GM23248 (cell line): ENCODE measurements around the gene TECPR2. TPM values are rescaled to one million over a fixed set of nuclear protein-coding genes. Genes with fewer than 3 reads are reported as not detected.
"Not testable (repeated sequence)": the region's sequence is repeated elsewhere in the genome, so short reads cannot be mapped to it uniquely, and the experiment has no call there.

ENCODE experiments used
- DNase-seq: peaks from one replicate; pipeline ENCODE4 v3.0.0-alpha.2; 2015
- H2AFZ ChIP-seq: fragments of 200-600 bp; sonication (generic); 2 replicates; pipeline ENCODE4 v1.6.1; 2016; ENCODE audit warnings: antibody characterized with exemption
- H3F3A ChIP-seq: fragments of 200-600 bp; sonication (generic); 2 replicates; pipeline ENCODE4 v1.6.1; 2016; ENCODE audit warnings: mild to moderate bottlenecking, antibody characterized with exemption, mixed run types; ENCODE audit not compliant: insufficient read depth
- H3K27ac ChIP-seq: fragments of 200-600 bp; sonication (generic); 2 replicates; pipeline ENCODE4 v1.5.1; 2016; ENCODE audit warnings: mild to moderate bottlenecking
- H3K27me3 ChIP-seq: fragments of 200-600 bp; sonication (generic); replicated peaks from 2 replicates; pipeline ENCODE4 v1.6.1; 2016; ENCODE audit warnings: mild to moderate bottlenecking; ENCODE audit not compliant: insufficient read depth
- H3K36me3 ChIP-seq: fragments of 200-600 bp; sonication (generic); 2 replicates; pipeline ENCODE4 v1.6.1; 2016; ENCODE audit warnings: low read depth, mild to moderate bottlenecking
- H3K4me1 ChIP-seq: fragments of 200-600 bp; sonication (generic); 2 replicates; pipeline ENCODE4 v1.6.1; 2016; ENCODE audit warnings: mild to moderate bottlenecking; ENCODE audit not compliant: insufficient read depth
- H3K4me2 ChIP-seq: fragments of 200-600 bp; sonication (generic); one replicate; pipeline ENCODE4 v1.6.1; 2016; ENCODE audit warnings: mild to moderate bottlenecking; ENCODE audit not compliant: unreplicated experiment
- H3K4me3 ChIP-seq: fragments of 200-600 bp; sonication (generic); 2 replicates; pipeline ENCODE4 v1.5.1; 2016; ENCODE audit warnings: mild to moderate bottlenecking
- H3K79me2 ChIP-seq: fragments of 200-600 bp; sonication (generic); 2 replicates; pipeline ENCODE4 v1.6.1; 2016; ENCODE audit warnings: mild to moderate bottlenecking; ENCODE audit not compliant: insufficient read depth
- H3K9ac ChIP-seq: fragments of 200-600 bp; sonication (generic); 2 replicates; pipeline ENCODE4 v1.6.1; 2016; ENCODE audit warnings: mild to moderate bottlenecking
- H3K9me2 ChIP-seq: fragments of 200-600 bp; sonication (generic); 2 replicates; pipeline ENCODE4 v1.6.1; 2016; ENCODE audit warnings: mixed run types, mild to moderate bottlenecking, moderate library complexity; ENCODE audit not compliant: insufficient read depth
- H3K9me3 ChIP-seq: fragments of 200-600 bp; sonication (generic); one replicate; pipeline ENCODE4 v1.6.1; 2017; ENCODE audit warnings: low read depth
- H4K20me1 ChIP-seq: fragments of 200-600 bp; sonication (generic); 2 replicates; pipeline ENCODE4 v1.6.0; 2016; ENCODE audit not compliant: insufficient read depth
- EZH2 ChIP-seq: fragments of 200-600 bp; sonication (generic); IDR thresholded peaks from 2 replicates; pipeline ENCODE4 v1.6.1; 2018; ENCODE audit warnings: antibody characterized with exemption, mild to moderate bottlenecking; ENCODE audit not compliant: insufficient read depth, poor library complexity, severe bottlenecking
- EZH2phosphoT487 ChIP-seq: fragments of 200-600 bp; sonication (generic); IDR thresholded peaks from 2 replicates; pipeline ENCODE4 v1.6.1; 2018; ENCODE audit warnings: antibody characterized with exemption, moderate library complexity, mild to moderate bottlenecking, low read depth; ENCODE audit not compliant: insufficient read depth
- WGBS, 2 experiments: methylation state at CpG; one replicate each; pipeline ENCODE4 v1.1.6; 2015 to 2017; ENCODE audit warnings: low lambda C conversion rate in 2 of 2, low coverage in 1 of 2; ENCODE audit errors: missing lambda C conversion rate in 2 of 2; 5-methylcytosine and 5-hydroxymethylcytosine counted together
- in situ Hi-C: fragments of 300-500 bp; cut with MboI; formaldehyde crosslinking; loops from 2 replicates; pipeline ENCODE4 v1.15.0; 2020
- polyA plus RNA-seq: library from polyadenylated mRNA; unstranded; fragments of >200 nt; fragmentation: Nextera tagmentation; extraction: Ambion mirVana; gene quantifications from 2 replicates; pipeline ENCODE4 v1.2.1, GENCODE V29; 2016
- total RNA-seq: library from RNA; depleted of rRNA; stranded (reverse); fragments of >200 nt; shearing (Covaris generic); gene quantifications from 2 replicates; pipeline ENCODE4 v1.2.3, GENCODE V29; 2014

TECPR2 gene
- total and polyA plus RNA-seq, 2 experiments from 2014 or later: 11.4 to 15.8 TPM

GRCh38 chr14:102537981-102538601, 175.3 kb downstream of the TECPR2 start:
- no peak overlapping the region for H3K9ac ChIP-seq
- WGBS, 2 experiments: 48 to 53% methylated on average over 12 to 15 of the region's 15 CpGs
- no peaks in the 10 kb centered on the region for H3K36me3 ChIP-seq
- in situ Hi-C loops: no loop called here
- H3K9me2 ChIP-seq: no peaks in the 10 kb centered on the region
- H3F3A ChIP-seq: no peaks in the 10 kb centered on the region
- H3K9me3 ChIP-seq: no peaks in the 10 kb centered on the region
- H3K27me3 ChIP-seq: no peaks in the 10 kb centered on the region
- no peaks in the 10 kb centered on the region for H3K4me1 ChIP-seq
- no peak overlapping the region for H3K27ac ChIP-seq
- H3K4me2 ChIP-seq: no peak overlapping the region
- H4K20me1 ChIP-seq: no peaks in the 10 kb centered on the region
- no peak overlapping the region for H2AFZ ChIP-seq
- H3K79me2 ChIP-seq: no peaks in the 10 kb centered on the region
- no peak for DNase-seq
- no peak overlapping the region for H3K4me3 ChIP-seq
- TF ChIP-seq EZH2phosphoT487 (no peak), EZH2 (no peak)

GRCh38 chr14:102538602-102539543, 176.1 kb downstream of the TECPR2 start:
- TF ChIP-seq EZH2: no peak
- no peak for TF ChIP-seq EZH2phosphoT487
- Histone ChIP-seq H3K27ac (no peak overlapping the region), H3F3A (no peaks in the 10 kb centered on the region), H3K9me2 (no peaks in the 10 kb centered on the region), H3K36me3 (no peaks in the 10 kb centered on the region), H3K4me3 (no peak overlapping the region), H3K9me3 (no peaks in the 10 kb centered on the region), H3K79me2 (no peaks in the 10 kb centered on the region), H3K27me3 (no peaks in the 10 kb centered on the region), H2AFZ (no peak overlapping the region), H3K4me1 (no peaks in the 10 kb centered on the region), H3K9ac (no peak overlapping the region), H4K20me1 (no peaks in the 10 kb centered on the region), H3K4me2 (no peak overlapping the region)
- no peak for DNase-seq
- WGBS, 2 experiments: 69 to 72% methylated on average over 25 of the region's 25 CpGs
- in situ Hi-C loops: no loop called here

- Histone ChIP-seq H2AFZ (no peak overlapping the region), H3F3A (no peaks in the 10 kb centered on the region), H3K9ac (no peak overlapping the region), H3K36me3 (no peaks in the 10 kb centered on the region), H3K9me3 (no peaks in the 10 kb centered on the region), H3K79me2 (no peaks in the 10 kb centered on the region), H3K27me3 (peaks cover 8% of the 10 kb centered on the region), H3K27ac (no peak overlapping the region), H3K4me3 (no peak overlapping the region), H3K9me2 (no peaks in the 10 kb centered on the region), H4K20me1 (no peaks in the 10 kb centered on the region), H3K4me1 (no peaks in the 10 kb centered on the region), H3K4me2 (no peak overlapping the region)
- WGBS, 2 experiments: 59 to 61% methylated on average over 12 to 17 of the region's 17 CpGs
- TF ChIP-seq EZH2 (no peak), EZH2phosphoT487 (no peak)
- in situ Hi-C loops: no loop called here
- DNase-seq: no peak
These were observed 177.0 kb downstream of the TECPR2 start for GRCh38 chr14:102539544-102540314.

DNA sequence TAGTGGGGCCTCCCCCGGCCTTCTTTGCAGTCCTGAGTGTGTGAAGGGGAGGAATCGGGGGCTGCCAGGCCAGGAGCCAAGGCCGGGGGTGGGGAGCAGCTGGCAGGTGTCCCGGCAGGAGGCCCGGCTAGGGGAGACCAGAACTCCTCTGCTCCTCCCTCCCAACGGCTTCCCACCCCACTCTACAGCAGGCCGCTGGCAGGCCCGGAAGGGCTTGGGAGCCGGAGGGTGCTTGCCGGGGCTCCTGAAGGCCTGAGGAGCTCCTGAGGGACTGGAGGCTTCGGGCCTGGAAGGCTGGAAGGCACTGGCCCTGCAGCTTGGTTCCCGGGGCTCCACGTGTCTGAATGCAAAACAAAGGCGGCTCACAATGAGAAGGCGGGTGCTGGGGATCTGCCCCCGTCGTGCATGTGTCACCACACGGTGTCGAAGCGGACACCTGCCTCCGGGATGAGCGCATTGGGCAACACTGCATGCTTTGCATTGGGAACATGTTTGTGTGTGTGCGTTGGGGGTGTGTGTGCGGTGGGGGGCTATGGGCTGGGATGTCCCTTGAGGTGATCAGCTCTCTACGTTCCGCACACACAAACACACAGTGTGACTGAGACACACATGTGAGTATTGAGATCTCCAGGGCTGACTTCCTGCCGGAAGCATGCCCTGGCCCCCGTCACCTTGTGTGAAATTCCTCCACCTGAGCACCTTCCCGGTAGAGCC, 177.7 kb downstream of the TECPR2 start:
- H3K79me2 ChIP-seq: no peaks in the 10 kb centered on the region
- H3K9me3 ChIP-seq: no peaks in the 10 kb centered on the region
- in situ Hi-C loops: no loop called here
- no peak overlapping the region for H2AFZ ChIP-seq
- no peak overlapping the region for H3K9ac ChIP-seq
- no peak for TF ChIP-seq EZH2phosphoT487
- TF ChIP-seq EZH2: no peak
- no peaks in the 10 kb centered on the region for H4K20me1 ChIP-seq
- no peaks in the 10 kb centered on the region for H3K9me2 ChIP-seq
- no peak overlapping the region for H3K27ac ChIP-seq
- no peak for DNase-seq
- no peak overlapping the region for H3K4me3 ChIP-seq
- no peaks in the 10 kb centered on the region for H3K36me3 ChIP-seq
- H3K4me1 ChIP-seq: no peaks in the 10 kb centered on the region
- no peaks in the 10 kb centered on the region for H3F3A ChIP-seq
- no peak overlapping the region for H3K4me2 ChIP-seq
- H3K27me3 ChIP-seq: peaks cover 16% of the 10 kb centered on the region
- WGBS, 2 experiments: 60 to 69% methylated on average over 27 to 29 of the region's 29 CpGs

- H3K36me3 ChIP-seq, H3K27ac ChIP-seq, DNase-seq, H4K20me1 ChIP-seq, H3K4me3 ChIP-seq, in situ Hi-C loops, H3K4me1 ChIP-seq, H2AFZ ChIP-seq, H3K4me2 ChIP-seq, H3F3A ChIP-seq, H3K9ac ChIP-seq, H3K9me2 ChIP-seq, H3K9me3 ChIP-seq, H3K79me2 ChIP-seq: not testable (repeated sequence)
- peaks cover 16% of the 10 kb centered on the region for H3K27me3 ChIP-seq
- 85 to 89% methylated on average over 13 to 14 of the region's 14 CpGs for WGBS, 2 experiments
These were observed 178.3 kb downstream of the TECPR2 start for GRCh38 chr14:102541029-102541491.
